ENCODE measurements around the gene RANGRF. TPM values are rescaled to one million over a fixed set of nuclear protein-coding genes. Genes with fewer than 3 reads are reported as not detected.

Gene RANGRF
- total RNA-seq, 1 donor from 2014 or later: 11.9 TPM

GRCh38 chr17:8277317-8277716 is 11.2 kb upstream of the RANGRF start:
- TF ChIP-seq CTCF (IDR thresholded peaks at IDR 0.05) (no peak), EZH2 (IDR thresholded peaks at IDR 0.05) (no peak), EZH2phosphoT487 (IDR thresholded peaks at IDR 0.05) (no peak)
- Mint-ChIP-seq H3K27me3 (ENCODE audit: insufficient read depth, low read depth) (peaks cover 7% of the 10 kb centered on the region), H3K4me3 (no peak overlapping the region), H3K27ac (no peak overlapping the region), H3K9me3 (no peaks in the 10 kb centered on the region), H3K4me1 (peaks cover 3% of the 10 kb centered on the region), H3K36me3 (peaks cover 7% of the 10 kb centered on the region)
- no peaks in the 10 kb centered on the region for H3K36me3 ChIP-seq
- no peaks in the 10 kb centered on the region for H3K9me3 ChIP-seq (ENCODE audit: low read depth)
- no peak overlapping the region for H3K4me3 ChIP-seq
- no peaks in the 10 kb centered on the region for H4K20me1 ChIP-seq (ENCODE audit: low read depth)
- no peak overlapping the region for H3K27ac ChIP-seq
- no peaks in the 10 kb centered on the region for H3K79me2 ChIP-seq (ENCODE audit: low read depth)
- no peaks in the 10 kb centered on the region for H3K27me3 ChIP-seq
- H2AFZ ChIP-seq (replicated peaks): no peak overlapping the region
- DNase-seq (ENCODE audit: low spot score): no peak
- H3F3A ChIP-seq (ENCODE audit: low read depth): peaks cover 3% of the 10 kb centered on the region
- H3K9ac ChIP-seq: no peak overlapping the region
- H3K4me1 ChIP-seq: no peaks in the 10 kb centered on the region
- H3K4me2 ChIP-seq: no peak overlapping the region

- Histone ChIP-seq H3K4me2 (no peak overlapping the region), H3K79me2 (ENCODE audit: low read depth) (no peaks in the 10 kb centered on the region), H3K4me1 (no peaks in the 10 kb centered on the region), H3K27ac (no peak overlapping the region), H2AFZ (replicated peaks) (no peak overlapping the region), H3K27me3 (no peaks in the 10 kb centered on the region), H3F3A (ENCODE audit: low read depth) (peaks cover 5% of the 10 kb centered on the region), H3K9ac (no peak overlapping the region), H3K4me3 (no peak overlapping the region), H4K20me1 (ENCODE audit: low read depth) (no peaks in the 10 kb centered on the region), H3K36me3 (no peaks in the 10 kb centered on the region), H3K9me3 (ENCODE audit: low read depth) (no peaks in the 10 kb centered on the region)
- no peak for DNase-seq (ENCODE audit: low spot score)
- Mint-ChIP-seq H3K27me3 (ENCODE audit: insufficient read depth, low read depth) (peaks cover 6% of the 10 kb centered on the region), H3K36me3 (no peaks in the 10 kb centered on the region), H3K4me1 (peaks cover 3% of the 10 kb centered on the region), H3K9me3 (no peaks in the 10 kb centered on the region), H3K4me3 (no peak overlapping the region), H3K27ac (no peak overlapping the region)
- TF ChIP-seq CTCF (IDR thresholded peaks at IDR 0.05): no peak
- no peak for TF ChIP-seq EZH2 (IDR thresholded peaks at IDR 0.05)
- no peak for TF ChIP-seq EZH2phosphoT487 (IDR thresholded peaks at IDR 0.05)
These were observed 6.1 kb upstream of the RANGRF start for GRCh38 chr17:8282345-8282744.

GRCh38 chr17:8283356-8283755 is 5.1 kb upstream of the RANGRF start:
- Histone ChIP-seq H3K4me1 (no peaks in the 10 kb centered on the region), H2AFZ (replicated peaks) (no peak overlapping the region), H3K36me3 (no peaks in the 10 kb centered on the region), H3F3A (ENCODE audit: low read depth) (peaks cover 5% of the 10 kb centered on the region), H3K9me3 (ENCODE audit: low read depth) (no peaks in the 10 kb centered on the region), H3K9ac (no peak overlapping the region), H3K27me3 (no peaks in the 10 kb centered on the region), H4K20me1 (ENCODE audit: low read depth) (no peaks in the 10 kb centered on the region), H3K79me2 (ENCODE audit: low read depth) (no peaks in the 10 kb centered on the region), H3K27ac (peak overlapping the region; percentile 13), H3K4me2 (no peak overlapping the region), H3K4me3 (no peak overlapping the region)
- TF ChIP-seq EZH2phosphoT487 (IDR thresholded peaks at IDR 0.05): no peak
- Mint-ChIP-seq H3K9me3 (no peaks in the 10 kb centered on the region), H3K27ac (no peak overlapping the region), H3K36me3 (no peaks in the 10 kb centered on the region), H3K4me1 (peaks cover 12% of the 10 kb centered on the region), H3K4me3 (no peak overlapping the region), H3K27me3 (ENCODE audit: insufficient read depth, low read depth) (peaks cover 6% of the 10 kb centered on the region)
- no peak for DNase-seq (ENCODE audit: low spot score)

GRCh38 chr17:8284126-8284525 is 4.3 kb upstream of the RANGRF start:
- Histone ChIP-seq H3K27me3 (no peaks in the 10 kb centered on the region), H3F3A (ENCODE audit: low read depth) (peaks cover 5% of the 10 kb centered on the region), H3K9me3 (ENCODE audit: low read depth) (no peaks in the 10 kb centered on the region), H3K36me3 (no peaks in the 10 kb centered on the region), H3K4me1 (peaks cover under 1% of the 10 kb centered on the region), H4K20me1 (ENCODE audit: low read depth) (no peaks in the 10 kb centered on the region), H3K9ac (no peak overlapping the region), H3K27ac (no peak overlapping the region), H2AFZ (replicated peaks) (no peak overlapping the region), H3K79me2 (ENCODE audit: low read depth) (no peaks in the 10 kb centered on the region), H3K4me3 (no peak overlapping the region), H3K4me2 (no peak overlapping the region)
- H3K27me3 Mint-ChIP-seq (ENCODE audit: insufficient read depth, low read depth): peaks cover 6% of the 10 kb centered on the region
- no peaks in the 10 kb centered on the region for H3K36me3 Mint-ChIP-seq
- DNase-seq (ENCODE audit: low spot score): no peak
- TF ChIP-seq CTCF (IDR thresholded peaks at IDR 0.05) (no peak), EZH2 (IDR thresholded peaks at IDR 0.05) (no peak), EZH2phosphoT487 (IDR thresholded peaks at IDR 0.05) (no peak)
- no peaks in the 10 kb centered on the region for H3K9me3 Mint-ChIP-seq
- no peak overlapping the region for H3K4me3 Mint-ChIP-seq
- H3K27ac Mint-ChIP-seq: no peak overlapping the region
- H3K4me1 Mint-ChIP-seq: peaks cover 13% of the 10 kb centered on the region

Measured in neural progenitor cell (in vitro differentiated cells).